GM12801 (cell line): ENCODE data around the gene GAP43.

ENCODE experiments used
- TF ChIP-seq, protein P1 (sequence below): IDR thresholded peaks from one replicate; pipeline ENCODE4 v1.5.1; 2011; ENCODE audit warnings: control low read depth; ENCODE audit not compliant: insufficient read length; ENCODE audit errors: extremely low read depth

GAP43 gene

GRCh38 chr3:115628075-115628412 is 4.7 kb downstream of the GAP43 start:
- TF ChIP-seq, protein P1, sequence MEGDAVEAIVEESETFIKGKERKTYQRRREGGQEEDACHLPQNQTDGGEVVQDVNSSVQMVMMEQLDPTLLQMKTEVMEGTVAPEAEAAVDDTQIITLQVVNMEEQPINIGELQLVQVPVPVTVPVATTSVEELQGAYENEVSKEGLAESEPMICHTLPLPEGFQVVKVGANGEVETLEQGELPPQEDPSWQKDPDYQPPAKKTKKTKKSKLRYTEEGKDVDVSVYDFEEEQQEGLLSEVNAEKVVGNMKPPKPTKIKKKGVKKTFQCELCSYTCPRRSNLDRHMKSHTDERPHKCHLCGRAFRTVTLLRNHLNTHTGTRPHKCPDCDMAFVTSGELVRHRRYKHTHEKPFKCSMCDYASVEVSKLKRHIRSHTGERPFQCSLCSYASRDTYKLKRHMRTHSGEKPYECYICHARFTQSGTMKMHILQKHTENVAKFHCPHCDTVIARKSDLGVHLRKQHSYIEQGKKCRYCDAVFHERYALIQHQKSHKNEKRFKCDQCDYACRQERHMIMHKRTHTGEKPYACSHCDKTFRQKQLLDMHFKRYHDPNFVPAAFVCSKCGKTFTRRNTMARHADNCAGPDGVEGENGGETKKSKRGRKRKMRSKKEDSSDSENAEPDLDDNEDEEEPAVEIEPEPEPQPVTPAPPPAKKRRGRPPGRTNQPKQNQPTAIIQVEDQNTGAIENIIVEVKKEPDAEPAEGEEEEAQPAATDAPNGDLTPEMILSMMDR: no peak

DNA sequence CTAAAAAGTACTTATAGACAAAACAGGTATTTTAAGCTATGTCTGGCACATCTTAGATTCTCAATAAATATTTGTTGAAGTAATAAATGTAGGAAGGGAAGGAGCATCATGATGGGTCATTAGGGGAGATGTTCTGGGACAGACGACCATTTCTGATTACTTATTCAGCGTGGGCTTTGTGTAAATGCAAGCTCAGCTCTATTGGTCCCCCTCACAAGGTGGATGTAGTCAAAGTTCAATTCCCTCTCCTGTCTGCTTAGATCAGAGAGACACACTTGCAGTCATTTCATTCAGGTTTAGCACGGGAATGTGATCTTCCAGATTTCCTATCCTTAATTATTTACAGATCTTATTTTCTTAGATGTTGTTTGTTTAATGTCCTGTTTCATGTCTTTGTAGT is 7.5 kb downstream of the GAP43 start:
- TF ChIP-seq, protein P1: no peak

DNA sequence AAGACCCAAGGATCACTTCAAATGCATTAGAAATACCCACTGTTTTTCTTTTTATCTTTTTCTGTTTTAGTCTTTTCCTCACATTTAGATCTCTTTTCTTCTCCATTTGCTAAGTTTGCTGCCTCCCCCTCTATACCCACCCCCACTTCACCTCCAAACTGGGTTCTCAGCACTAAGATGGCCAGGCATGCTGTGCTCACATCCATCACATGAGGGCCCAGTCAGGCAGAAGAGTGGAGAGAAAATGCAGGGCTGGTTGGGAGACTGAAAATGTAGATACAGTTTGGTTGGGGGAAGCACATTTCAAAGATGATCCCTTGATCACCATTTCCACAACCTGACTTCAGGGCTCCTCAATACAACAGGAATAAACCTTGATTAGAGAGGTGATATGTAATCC is 8.7 kb downstream of the GAP43 start:
- TF ChIP-seq, protein P1: no peak

GRCh38 chr3:115633467-115633866 is 10.2 kb downstream of the GAP43 start:
- TF ChIP-seq, protein P1: no peak

GRCh38 chr3:115634052-115634451 is 10.7 kb downstream of the GAP43 start:
- TF ChIP-seq, protein P1: no peak

DNA sequence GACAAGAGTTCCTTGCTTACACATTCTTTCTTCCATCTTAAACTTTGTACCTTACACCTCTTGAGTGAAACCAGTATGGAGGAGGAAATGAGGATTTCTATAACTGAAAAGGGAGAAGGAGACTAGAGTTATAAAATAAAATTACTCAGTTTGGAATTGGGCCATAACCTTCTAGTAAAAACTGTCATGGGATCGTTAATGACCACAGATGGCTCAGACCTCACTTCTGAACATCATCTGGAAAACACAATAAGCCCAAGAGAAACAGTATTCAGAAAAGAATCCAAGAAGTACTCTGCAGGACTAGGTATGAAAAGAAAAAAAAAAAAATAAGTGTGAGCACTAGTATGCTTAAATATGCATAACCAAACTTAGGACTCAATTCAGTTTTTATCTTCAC is 12.1 kb downstream of the GAP43 start:
- TF ChIP-seq, protein P1: no peak

DNA sequence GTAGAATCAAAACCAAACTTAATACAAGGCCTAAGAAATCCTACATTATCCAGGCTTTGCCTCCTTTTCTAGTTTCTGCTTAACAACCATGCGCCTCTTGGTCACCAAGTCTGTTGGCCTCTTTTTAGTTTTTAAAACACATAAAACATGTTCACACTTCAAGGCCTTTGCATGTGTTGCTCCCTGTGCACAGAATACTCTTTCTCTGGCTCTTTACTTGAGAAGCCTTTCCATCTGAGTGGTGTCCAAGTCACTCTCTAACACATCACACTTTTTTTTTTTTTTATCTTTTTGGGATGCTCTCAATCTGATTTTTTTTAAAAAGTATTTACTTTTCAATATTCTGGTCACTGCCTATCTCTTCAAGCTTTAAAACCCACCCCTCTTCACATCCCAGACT is 14.9 kb downstream of the GAP43 start:
- TF ChIP-seq, protein P1: no peak

DNA sequence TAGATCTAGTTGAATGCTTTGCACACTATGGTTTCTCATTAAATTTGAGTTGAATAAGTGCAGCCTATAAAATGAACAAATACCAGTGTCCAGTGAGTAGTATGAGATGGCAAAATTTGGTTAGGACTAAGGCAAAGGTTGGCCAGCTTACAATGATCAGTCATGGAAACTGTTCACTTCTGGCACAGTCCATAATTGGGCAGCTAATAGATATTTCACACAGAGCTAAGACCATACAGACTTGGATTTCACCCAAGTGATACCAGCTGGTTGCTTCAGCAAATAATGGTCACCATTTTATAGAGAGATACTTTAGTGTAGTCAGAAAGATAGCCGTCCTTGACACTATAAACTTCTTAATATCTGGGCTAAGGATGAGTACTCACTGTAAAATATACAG is 15.7 kb downstream of the GAP43 start:
- TF ChIP-seq, protein P1: no peak
